HepG2 (cell line): ENCODE measurements around the gene EED. TPM values are rescaled to one million over a fixed set of nuclear protein-coding genes. Genes with fewer than 3 reads are reported as not detected.

ENCODE experiments used
- BCL6 ChIP-seq: IDR thresholded peaks from 2 replicates; pipeline ENCODE4 v1.6.1; 2016; ENCODE audit warnings: missing genetic modification reagents, missing compliant biosample characterization
- CBX5 ChIP-seq: sonication (generic); formaldehyde crosslinking; IDR thresholded peaks from 2 replicates; pipeline ENCODE4 v1.4.0; 2020; ENCODE audit warnings: missing genetic modification reagents, borderline replicate concordance
- ELF3 ChIP-seq: IDR thresholded peaks from 2 replicates; pipeline ENCODE4 v1.6.1; 2016; ENCODE audit warnings: missing genetic modification reagents, missing compliant biosample characterization
- MED13 ChIP-seq: sonication (generic); formaldehyde crosslinking; IDR thresholded peaks from 2 replicates; pipeline ENCODE4 v1.5.0; 2020; ENCODE audit warnings: missing genetic modification reagents
- MTA1 ChIP-seq: sonication (generic); formaldehyde crosslinking; IDR thresholded peaks from 2 replicates; pipeline ENCODE4 v1.4.0; 2020; ENCODE audit warnings: missing genetic modification reagents, mild to moderate bottlenecking, borderline replicate concordance
- NFE2L2 ChIP-seq: fragments of 150-350 bp; IDR thresholded peaks from 2 replicates; pipeline ENCODE4 v1.6.1; 2014; ENCODE audit warnings: low read length
- NR2C2 ChIP-seq: sonication (generic); formaldehyde crosslinking; IDR thresholded peaks from 2 replicates; pipeline ENCODE4 v1.4.0; 2020; ENCODE audit warnings: missing genetic modification reagents, mild to moderate bottlenecking, moderate library complexity, borderline replicate concordance
- NR2F1 ChIP-seq, 2 experiments: fragments of 450-650 bp in 1 of 2; formaldehyde crosslinking in 1 of 2; IDR thresholded peaks; 2 replicates each; pipeline versions ENCODE4 v1.5.0 to v1.6.1; 2016 to 2020; ENCODE audit warnings: mild to moderate bottlenecking in 1 of 2, missing compliant biosample characterization in 1 of 2, missing genetic modification reagents in 1 of 2, moderate library complexity in 1 of 2
- TBL1XR1 ChIP-seq: fragments of 150-350 bp; IDR thresholded peaks from 2 replicates; pipeline ENCODE4 v1.6.1; 2014; ENCODE audit warnings: borderline replicate concordance, low read length; ENCODE audit not compliant: partially characterized antibody
- ZKSCAN1 ChIP-seq: fragments of 150-350 bp; IDR thresholded peaks from 2 replicates; pipeline ENCODE4 v1.6.1; 2014; ENCODE audit warnings: low read length
- polyA plus RNA-seq, 8 experiments: library from polyadenylated mRNA; depleted of rRNA in 3 of 8; stranded (reverse) in 7 of 8; unstranded in 1 of 8; fragments of >200 nt; fragmentation: Illumina TruSeq in 4 of 8; extraction: Trizol in 4 of 8; gene quantifications; 2 replicates each; pipeline versions ENCODE4 v1.2.1 to v1.2.3, GENCODE V29; 2011 to 2016; ENCODE audit warnings: low read depth in 4 of 8, missing spikeins in 1 of 8, mixed read lengths in 1 of 8; ENCODE audit not compliant: insufficient read depth in 1 of 8
- total RNA-seq, 5 experiments: library from RNA; depleted of rRNA; stranded (reverse); fragments of >200 nt; fragmentation: Illumina TruSeq; extraction: Trizol; gene quantifications; 2 replicates each; pipeline ENCODE4 v1.2.3, GENCODE V29; 2016; ENCODE audit warnings: low read depth in 1 of 5
- TF ChIP-seq, protein P1 (sequence below): sonication (generic); formaldehyde crosslinking; IDR thresholded peaks from 2 replicates; pipeline ENCODE4 v1.5.1; 2020; ENCODE audit warnings: mild to moderate bottlenecking, missing genetic modification reagents, borderline replicate concordance
- TF ChIP-seq, protein P2 (sequence below): IDR thresholded peaks from 2 replicates; pipeline ENCODE4 v1.4.0; 2020; ENCODE audit warnings: mild to moderate bottlenecking, missing genetic modification reagents
- TF ChIP-seq, protein P3 (sequence below): sonication (generic); formaldehyde crosslinking; IDR thresholded peaks from 2 replicates; pipeline ENCODE4 v1.8.0; 2022; ENCODE audit warnings: missing genetic modification reagents, low read depth, mild to moderate bottlenecking, borderline replicate concordance
- TF ChIP-seq, protein P4 (sequence below): sonication (generic); formaldehyde crosslinking; IDR thresholded peaks from 2 replicates; pipeline ENCODE4 v1.4.0; 2020; ENCODE audit warnings: missing genetic modification reagents

The EED gene
- total and polyA plus RNA-seq, 2 of the 13 experiments (the other 11 are each of a cell fraction or from before 2014, with no cell fraction given): 11.0 to 28.4 TPM

DNA sequence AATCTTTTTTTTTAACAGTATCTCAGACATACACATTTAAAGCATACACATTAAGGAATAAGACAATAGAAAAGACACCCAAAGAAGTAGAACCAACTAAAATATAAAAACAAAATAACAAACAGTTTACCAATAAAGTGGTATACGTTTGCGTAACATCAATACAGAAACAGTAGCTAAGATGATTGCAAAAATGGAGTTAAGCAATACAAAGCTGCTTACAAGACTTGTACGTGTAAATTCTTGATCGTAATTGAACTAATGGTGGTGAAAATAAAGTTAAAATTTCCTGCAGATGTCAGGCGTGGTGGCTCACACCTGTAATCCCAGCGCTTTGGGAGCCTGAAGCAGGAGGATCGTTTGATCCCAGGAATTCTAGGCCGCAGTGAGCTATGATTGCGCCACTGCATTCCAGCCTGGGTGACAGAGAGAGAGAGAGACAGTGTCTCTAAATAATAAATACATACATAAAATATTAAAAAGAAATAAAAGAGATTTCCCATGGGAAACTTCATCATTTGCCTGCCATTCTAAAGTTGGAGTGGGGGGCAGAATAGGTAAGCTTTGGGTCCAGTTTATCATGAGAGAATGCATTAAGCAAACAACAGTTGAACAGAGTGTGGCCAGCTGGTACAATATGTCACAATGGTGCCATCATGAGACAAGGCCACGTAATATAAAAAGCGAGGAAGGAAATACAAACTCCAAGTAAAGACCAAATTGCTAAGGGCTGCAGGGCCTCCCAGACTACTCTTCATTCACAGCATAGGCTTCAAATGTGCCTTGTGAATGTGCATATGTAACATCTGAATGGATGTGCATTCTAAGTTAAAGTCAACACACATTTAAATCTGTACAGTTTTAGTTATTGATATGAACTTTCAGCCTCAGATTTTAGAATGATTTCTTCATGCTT is 38.9 kb upstream of the EED start (continued):
- TF ChIP-seq, protein P1, sequence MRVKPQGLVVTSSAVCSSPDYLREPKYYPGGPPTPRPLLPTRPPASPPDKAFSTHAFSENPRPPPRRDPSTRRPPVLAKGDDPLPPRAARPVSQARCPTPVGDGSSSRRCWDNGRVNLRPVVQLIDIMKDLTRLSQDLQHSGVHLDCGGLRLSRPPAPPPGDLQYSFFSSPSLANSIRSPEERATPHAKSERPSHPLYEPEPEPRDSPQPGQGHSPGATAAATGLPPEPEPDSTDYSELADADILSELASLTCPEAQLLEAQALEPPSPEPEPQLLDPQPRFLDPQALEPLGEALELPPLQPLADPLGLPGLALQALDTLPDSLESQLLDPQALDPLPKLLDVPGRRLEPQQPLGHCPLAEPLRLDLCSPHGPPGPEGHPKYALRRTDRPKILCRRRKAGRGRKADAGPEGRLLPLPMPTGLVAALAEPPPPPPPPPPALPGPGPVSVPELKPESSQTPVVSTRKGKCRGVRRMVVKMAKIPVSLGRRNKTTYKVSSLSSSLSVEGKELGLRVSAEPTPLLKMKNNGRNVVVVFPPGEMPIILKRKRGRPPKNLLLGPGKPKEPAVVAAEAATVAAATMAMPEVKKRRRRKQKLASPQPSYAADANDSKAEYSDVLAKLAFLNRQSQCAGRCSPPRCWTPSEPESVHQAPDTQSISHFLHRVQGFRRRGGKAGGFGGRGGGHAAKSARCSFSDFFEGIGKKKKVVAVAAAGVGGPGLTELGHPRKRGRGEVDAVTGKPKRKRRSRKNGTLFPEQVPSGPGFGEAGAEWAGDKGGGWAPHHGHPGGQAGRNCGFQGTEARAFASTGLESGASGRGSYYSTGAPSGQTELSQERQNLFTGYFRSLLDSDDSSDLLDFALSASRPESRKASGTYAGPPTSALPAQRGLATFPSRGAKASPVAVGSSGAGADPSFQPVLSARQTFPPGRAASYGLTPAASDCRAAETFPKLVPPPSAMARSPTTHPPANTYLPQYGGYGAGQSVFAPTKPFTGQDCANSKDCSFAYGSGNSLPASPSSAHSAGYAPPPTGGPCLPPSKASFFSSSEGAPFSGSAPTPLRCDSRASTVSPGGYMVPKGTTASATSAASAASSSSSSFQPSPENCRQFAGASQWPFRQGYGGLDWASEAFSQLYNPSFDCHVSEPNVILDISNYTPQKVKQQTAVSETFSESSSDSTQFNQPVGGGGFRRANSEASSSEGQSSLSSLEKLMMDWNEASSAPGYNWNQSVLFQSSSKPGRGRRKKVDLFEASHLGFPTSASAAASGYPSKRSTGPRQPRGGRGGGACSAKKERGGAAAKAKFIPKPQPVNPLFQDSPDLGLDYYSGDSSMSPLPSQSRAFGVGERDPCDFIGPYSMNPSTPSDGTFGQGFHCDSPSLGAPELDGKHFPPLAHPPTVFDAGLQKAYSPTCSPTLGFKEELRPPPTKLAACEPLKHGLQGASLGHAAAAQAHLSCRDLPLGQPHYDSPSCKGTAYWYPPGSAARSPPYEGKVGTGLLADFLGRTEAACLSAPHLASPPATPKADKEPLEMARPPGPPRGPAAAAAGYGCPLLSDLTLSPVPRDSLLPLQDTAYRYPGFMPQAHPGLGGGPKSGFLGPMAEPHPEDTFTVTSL (CRISPR knock-in tag): no peak
- TF ChIP-seq MED13 (no peak), CBX5 (no peak; the same call in 1 of the 2 replicates), TBL1XR1 (no peak), BCL6 (CRISPR knock-in tag) (peak; percentile 56; the same call in 1 of the 2 replicates), ZKSCAN1 (no peak), NFE2L2 (no peak), ELF3 (CRISPR knock-in tag) (no peak), MTA1 (CRISPR knock-in tag) (no peak), NR2C2 (CRISPR knock-in tag) (no peak), NR2F1 (CRISPR knock-in tag; IDR thresholded peaks at IDR 0.05) (no peak)
- TF ChIP-seq, protein P2, sequence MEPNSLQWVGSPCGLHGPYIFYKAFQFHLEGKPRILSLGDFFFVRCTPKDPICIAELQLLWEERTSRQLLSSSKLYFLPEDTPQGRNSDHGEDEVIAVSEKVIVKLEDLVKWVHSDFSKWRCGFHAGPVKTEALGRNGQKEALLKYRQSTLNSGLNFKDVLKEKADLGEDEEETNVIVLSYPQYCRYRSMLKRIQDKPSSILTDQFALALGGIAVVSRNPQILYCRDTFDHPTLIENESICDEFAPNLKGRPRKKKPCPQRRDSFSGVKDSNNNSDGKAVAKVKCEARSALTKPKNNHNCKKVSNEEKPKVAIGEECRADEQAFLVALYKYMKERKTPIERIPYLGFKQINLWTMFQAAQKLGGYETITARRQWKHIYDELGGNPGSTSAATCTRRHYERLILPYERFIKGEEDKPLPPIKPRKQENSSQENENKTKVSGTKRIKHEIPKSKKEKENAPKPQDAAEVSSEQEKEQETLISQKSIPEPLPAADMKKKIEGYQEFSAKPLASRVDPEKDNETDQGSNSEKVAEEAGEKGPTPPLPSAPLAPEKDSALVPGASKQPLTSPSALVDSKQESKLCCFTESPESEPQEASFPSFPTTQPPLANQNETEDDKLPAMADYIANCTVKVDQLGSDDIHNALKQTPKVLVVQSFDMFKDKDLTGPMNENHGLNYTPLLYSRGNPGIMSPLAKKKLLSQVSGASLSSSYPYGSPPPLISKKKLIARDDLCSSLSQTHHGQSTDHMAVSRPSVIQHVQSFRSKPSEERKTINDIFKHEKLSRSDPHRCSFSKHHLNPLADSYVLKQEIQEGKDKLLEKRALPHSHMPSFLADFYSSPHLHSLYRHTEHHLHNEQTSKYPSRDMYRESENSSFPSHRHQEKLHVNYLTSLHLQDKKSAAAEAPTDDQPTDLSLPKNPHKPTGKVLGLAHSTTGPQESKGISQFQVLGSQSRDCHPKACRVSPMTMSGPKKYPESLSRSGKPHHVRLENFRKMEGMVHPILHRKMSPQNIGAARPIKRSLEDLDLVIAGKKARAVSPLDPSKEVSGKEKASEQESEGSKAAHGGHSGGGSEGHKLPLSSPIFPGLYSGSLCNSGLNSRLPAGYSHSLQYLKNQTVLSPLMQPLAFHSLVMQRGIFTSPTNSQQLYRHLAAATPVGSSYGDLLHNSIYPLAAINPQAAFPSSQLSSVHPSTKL: peak; percentile 60
- TF ChIP-seq, protein P3, sequence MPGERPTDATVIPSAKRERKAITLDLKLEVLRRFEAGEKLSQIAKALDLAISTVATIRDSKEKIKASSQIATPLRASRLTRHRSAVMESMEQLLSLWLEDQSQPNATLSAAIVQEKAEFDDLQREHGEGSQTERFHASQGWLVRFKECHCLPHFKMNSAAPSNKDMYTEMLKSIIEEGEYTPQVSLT: no peak
- TF ChIP-seq, protein P4, sequence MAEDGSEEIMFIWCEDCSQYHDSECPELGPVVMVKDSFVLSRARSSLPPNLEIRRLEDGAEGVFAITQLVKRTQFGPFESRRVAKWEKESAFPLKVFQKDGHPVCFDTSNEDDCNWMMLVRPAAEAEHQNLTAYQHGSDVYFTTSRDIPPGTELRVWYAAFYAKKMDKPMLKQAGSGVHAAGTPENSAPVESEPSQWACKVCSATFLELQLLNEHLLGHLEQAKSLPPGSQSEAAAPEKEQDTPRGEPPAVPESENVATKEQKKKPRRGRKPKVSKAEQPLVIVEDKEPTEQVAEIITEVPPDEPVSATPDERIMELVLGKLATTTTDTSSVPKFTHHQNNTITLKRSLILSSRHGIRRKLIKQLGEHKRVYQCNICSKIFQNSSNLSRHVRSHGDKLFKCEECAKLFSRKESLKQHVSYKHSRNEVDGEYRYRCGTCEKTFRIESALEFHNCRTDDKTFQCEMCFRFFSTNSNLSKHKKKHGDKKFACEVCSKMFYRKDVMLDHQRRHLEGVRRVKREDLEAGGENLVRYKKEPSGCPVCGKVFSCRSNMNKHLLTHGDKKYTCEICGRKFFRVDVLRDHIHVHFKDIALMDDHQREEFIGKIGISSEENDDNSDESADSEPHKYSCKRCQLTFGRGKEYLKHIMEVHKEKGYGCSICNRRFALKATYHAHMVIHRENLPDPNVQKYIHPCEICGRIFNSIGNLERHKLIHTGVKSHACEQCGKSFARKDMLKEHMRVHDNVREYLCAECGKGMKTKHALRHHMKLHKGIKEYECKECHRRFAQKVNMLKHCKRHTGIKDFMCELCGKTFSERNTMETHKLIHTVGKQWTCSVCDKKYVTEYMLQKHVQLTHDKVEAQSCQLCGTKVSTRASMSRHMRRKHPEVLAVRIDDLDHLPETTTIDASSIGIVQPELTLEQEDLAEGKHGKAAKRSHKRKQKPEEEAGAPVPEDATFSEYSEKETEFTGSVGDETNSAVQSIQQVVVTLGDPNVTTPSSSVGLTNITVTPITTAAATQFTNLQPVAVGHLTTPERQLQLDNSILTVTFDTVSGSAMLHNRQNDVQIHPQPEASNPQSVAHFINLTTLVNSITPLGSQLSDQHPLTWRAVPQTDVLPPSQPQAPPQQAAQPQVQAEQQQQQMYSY: no peak
